SK-N-SH treated with all-trans-retinoic acid at 6 μM for 48 hours (cell line): Measurements from ENCODE around the gene CREBRF.

Source experiments
- ARNTL ChIP-seq: fragments of 450-650 bp; formaldehyde crosslinking; IDR thresholded peaks from 2 replicates; pipeline ENCODE4 v1.5.0; 2020; ENCODE audit warnings: low read depth, mild to moderate bottlenecking, moderate library complexity, borderline replicate concordance
- BACH2 ChIP-seq: fragments of 250-450 bp; sonication (Bioruptor Pico); IDR thresholded peaks from 2 replicates; pipeline ENCODE4 v1.9.0; 2021; ENCODE audit warnings: mild to moderate bottlenecking, borderline replicate concordance
- CSDC2 ChIP-seq: fragments of 250-450 bp; sonication (Bioruptor Pico); IDR thresholded peaks from 2 replicates; pipeline ENCODE4 v1.5.0; 2020; ENCODE audit warnings: mild to moderate bottlenecking, moderate library complexity
- CSRNP3 ChIP-seq: fragments of 250-450 bp; sonication (Bioruptor Pico); IDR thresholded peaks from 2 replicates; pipeline ENCODE4 v1.5.1; 2021; ENCODE audit warnings: mild to moderate bottlenecking, moderate library complexity
- GLIS3 ChIP-seq: fragments of 250-450 bp; sonication (Bioruptor Pico); IDR thresholded peaks from 2 replicates; pipeline ENCODE4 v1.5.0; 2020; ENCODE audit warnings: mild to moderate bottlenecking, moderate library complexity
- ISL1 ChIP-seq: fragments of 250-450 bp; sonication (Bioruptor Pico); IDR thresholded peaks from 2 replicates; pipeline ENCODE4 v2.1.2; 2022; ENCODE audit warnings: mild to moderate bottlenecking, moderate library complexity
- PATZ1 ChIP-seq: fragments of 250-450 bp; sonication (Bioruptor Pico); IDR thresholded peaks from 2 replicates; pipeline ENCODE4 v1.8.0; 2020; ENCODE audit warnings: mild to moderate bottlenecking, moderate library complexity, borderline replicate concordance
- PPARA ChIP-seq: fragments of 250-450 bp; sonication (Bioruptor Pico); IDR thresholded peaks from 2 replicates; pipeline ENCODE4 v1.5.0; 2020; ENCODE audit warnings: mild to moderate bottlenecking, borderline replicate concordance
- RARB ChIP-seq: fragments of 250-450 bp; sonication (Bioruptor Pico); IDR thresholded peaks from 2 replicates; pipeline ENCODE4 v1.8.0; 2021; ENCODE audit warnings: mild to moderate bottlenecking, moderate library complexity
- TCF4 ChIP-seq: fragments of 250-450 bp; sonication (Bioruptor Pico); IDR thresholded peaks from 2 replicates; pipeline ENCODE4 v1.8.0; 2021; ENCODE audit warnings: mild to moderate bottlenecking, moderate library complexity, borderline replicate concordance
- ZC3H10 ChIP-seq: fragments of 250-450 bp; sonication (Bioruptor Pico); IDR thresholded peaks from 2 replicates; pipeline ENCODE4 v1.5.1; 2021; ENCODE audit warnings: mild to moderate bottlenecking, moderate library complexity
- ZFP3 ChIP-seq: fragments of 250-450 bp; sonication (Bioruptor Pico); IDR thresholded peaks from 2 replicates; pipeline ENCODE4 v1.5.0; 2020; ENCODE audit warnings: mild to moderate bottlenecking, moderate library complexity
- ZFP30 ChIP-seq: fragments of 450-650 bp; formaldehyde crosslinking; IDR thresholded peaks from 2 replicates; pipeline ENCODE4 v1.5.0; 2022; ENCODE audit warnings: mild to moderate bottlenecking, moderate library complexity
- ZNF70 ChIP-seq: fragments of 450-650 bp; formaldehyde crosslinking; IDR thresholded peaks from 2 replicates; pipeline ENCODE4 v1.5.0; 2020; ENCODE audit warnings: mild to moderate bottlenecking, moderate library complexity

GRCh38 chr5:173159256-173159655 lies 103.1 kb downstream of the CREBRF start:
- no peak for TF ChIP-seq ZFP3 (CRISPR knock-in tag)
- no peak for TF ChIP-seq PPARA (CRISPR knock-in tag)
- TF ChIP-seq TCF4 (CRISPR knock-in tag): no peak
- no peak for TF ChIP-seq ZFP30 (CRISPR knock-in tag)
- no peak for TF ChIP-seq PATZ1
- TF ChIP-seq ARNTL (CRISPR knock-in tag): no peak
- no peak for TF ChIP-seq RARB (CRISPR knock-in tag)
- TF ChIP-seq GLIS3 (CRISPR knock-in tag): no peak
- no peak for TF ChIP-seq CSDC2 (CRISPR knock-in tag)
- no peak for TF ChIP-seq ZC3H10 (CRISPR knock-in tag)
- no peak for TF ChIP-seq BACH2
- TF ChIP-seq ZNF70: no peak
- no peak for TF ChIP-seq ISL1 (CRISPR knock-in tag)
- TF ChIP-seq CSRNP3 (CRISPR knock-in tag): no peak
